GM23338 (cell line): ENCODE measurements around the gene HPS3.

ENCODE experiments used
- EZH2 ChIP-seq: fragments of 200-600 bp; sonication (generic); IDR thresholded peaks from one replicate; pipeline ENCODE4 v1.8.0; 2017; ENCODE audit warnings: antibody characterized with exemption, mild to moderate bottlenecking, low read depth; ENCODE audit not compliant: unreplicated experiment
- EZH2phosphoT487 ChIP-seq: fragments of 200-600 bp; sonication (generic); IDR thresholded peaks from one replicate; pipeline ENCODE4 v1.8.1; 2018; ENCODE audit warnings: antibody characterized with exemption; ENCODE audit not compliant: unreplicated experiment
- POLR2AphosphoS5 ChIP-seq: IDR thresholded peaks from 2 replicates; pipeline ENCODE4 v1.6.1; 2016; ENCODE audit warnings: antibody characterized with exemption, low read depth
- TF ChIP-seq, protein P1 (sequence below), 2 experiments: fragments of 200-600 bp in 1 of 2; sonication (generic) in 1 of 2; conservative IDR thresholded peaks; 2 replicates each; pipeline versions ENCODE4 v1.5.1 to v1.6.1; 2016 to 2017; ENCODE audit warnings: antibody characterized with exemption in 2 of 2, low read depth in 2 of 2, mild to moderate bottlenecking in 2 of 2, moderate library complexity in 1 of 2
- TF ChIP-seq, protein P2 (sequence below): IDR thresholded peaks from one replicate; pipeline ENCODE4 v1.6.1; 2018; ENCODE audit warnings: antibody characterized with exemption; ENCODE audit not compliant: unreplicated experiment
- TF ChIP-seq, protein P3 (sequence below): IDR thresholded peaks from 2 replicates; pipeline ENCODE4 v1.6.1; 2016; ENCODE audit warnings: antibody characterized with exemption

DNA sequence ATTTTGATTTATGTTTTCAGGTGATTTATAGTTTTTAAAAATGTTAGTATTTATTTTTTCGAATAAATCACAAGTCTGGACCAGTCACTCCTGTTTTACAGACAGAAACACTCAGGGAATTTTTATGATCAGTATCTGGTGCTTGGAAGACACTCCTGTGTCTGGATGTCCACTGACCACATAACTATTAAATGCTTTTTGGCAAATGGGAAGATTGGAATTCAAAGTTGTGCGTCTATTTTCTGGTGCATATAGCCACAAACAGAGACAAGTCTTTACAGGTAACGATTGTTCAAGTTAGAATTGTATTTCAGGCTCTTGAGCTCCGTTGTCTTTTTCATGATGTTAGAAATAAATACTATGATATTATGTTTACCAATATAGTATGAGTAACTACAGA, 80.0 kb downstream of the HPS3 start:
- TF ChIP-seq, protein P1, sequence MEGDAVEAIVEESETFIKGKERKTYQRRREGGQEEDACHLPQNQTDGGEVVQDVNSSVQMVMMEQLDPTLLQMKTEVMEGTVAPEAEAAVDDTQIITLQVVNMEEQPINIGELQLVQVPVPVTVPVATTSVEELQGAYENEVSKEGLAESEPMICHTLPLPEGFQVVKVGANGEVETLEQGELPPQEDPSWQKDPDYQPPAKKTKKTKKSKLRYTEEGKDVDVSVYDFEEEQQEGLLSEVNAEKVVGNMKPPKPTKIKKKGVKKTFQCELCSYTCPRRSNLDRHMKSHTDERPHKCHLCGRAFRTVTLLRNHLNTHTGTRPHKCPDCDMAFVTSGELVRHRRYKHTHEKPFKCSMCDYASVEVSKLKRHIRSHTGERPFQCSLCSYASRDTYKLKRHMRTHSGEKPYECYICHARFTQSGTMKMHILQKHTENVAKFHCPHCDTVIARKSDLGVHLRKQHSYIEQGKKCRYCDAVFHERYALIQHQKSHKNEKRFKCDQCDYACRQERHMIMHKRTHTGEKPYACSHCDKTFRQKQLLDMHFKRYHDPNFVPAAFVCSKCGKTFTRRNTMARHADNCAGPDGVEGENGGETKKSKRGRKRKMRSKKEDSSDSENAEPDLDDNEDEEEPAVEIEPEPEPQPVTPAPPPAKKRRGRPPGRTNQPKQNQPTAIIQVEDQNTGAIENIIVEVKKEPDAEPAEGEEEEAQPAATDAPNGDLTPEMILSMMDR (conservative IDR thresholded peaks at IDR 0.05; ENCODE audit: low read depth in 2 of 2): no peak
- TF ChIP-seq EZH2phosphoT487: no peak
- no peak for TF ChIP-seq POLR2AphosphoS5
- TF ChIP-seq EZH2: no peak
- TF ChIP-seq, protein P2, sequence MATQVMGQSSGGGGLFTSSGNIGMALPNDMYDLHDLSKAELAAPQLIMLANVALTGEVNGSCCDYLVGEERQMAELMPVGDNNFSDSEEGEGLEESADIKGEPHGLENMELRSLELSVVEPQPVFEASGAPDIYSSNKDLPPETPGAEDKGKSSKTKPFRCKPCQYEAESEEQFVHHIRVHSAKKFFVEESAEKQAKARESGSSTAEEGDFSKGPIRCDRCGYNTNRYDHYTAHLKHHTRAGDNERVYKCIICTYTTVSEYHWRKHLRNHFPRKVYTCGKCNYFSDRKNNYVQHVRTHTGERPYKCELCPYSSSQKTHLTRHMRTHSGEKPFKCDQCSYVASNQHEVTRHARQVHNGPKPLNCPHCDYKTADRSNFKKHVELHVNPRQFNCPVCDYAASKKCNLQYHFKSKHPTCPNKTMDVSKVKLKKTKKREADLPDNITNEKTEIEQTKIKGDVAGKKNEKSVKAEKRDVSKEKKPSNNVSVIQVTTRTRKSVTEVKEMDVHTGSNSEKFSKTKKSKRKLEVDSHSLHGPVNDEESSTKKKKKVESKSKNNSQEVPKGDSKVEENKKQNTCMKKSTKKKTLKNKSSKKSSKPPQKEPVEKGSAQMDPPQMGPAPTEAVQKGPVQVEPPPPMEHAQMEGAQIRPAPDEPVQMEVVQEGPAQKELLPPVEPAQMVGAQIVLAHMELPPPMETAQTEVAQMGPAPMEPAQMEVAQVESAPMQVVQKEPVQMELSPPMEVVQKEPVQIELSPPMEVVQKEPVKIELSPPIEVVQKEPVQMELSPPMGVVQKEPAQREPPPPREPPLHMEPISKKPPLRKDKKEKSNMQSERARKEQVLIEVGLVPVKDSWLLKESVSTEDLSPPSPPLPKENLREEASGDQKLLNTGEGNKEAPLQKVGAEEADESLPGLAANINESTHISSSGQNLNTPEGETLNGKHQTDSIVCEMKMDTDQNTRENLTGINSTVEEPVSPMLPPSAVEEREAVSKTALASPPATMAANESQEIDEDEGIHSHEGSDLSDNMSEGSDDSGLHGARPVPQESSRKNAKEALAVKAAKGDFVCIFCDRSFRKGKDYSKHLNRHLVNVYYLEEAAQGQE: no peak
- TF ChIP-seq, protein P3, sequence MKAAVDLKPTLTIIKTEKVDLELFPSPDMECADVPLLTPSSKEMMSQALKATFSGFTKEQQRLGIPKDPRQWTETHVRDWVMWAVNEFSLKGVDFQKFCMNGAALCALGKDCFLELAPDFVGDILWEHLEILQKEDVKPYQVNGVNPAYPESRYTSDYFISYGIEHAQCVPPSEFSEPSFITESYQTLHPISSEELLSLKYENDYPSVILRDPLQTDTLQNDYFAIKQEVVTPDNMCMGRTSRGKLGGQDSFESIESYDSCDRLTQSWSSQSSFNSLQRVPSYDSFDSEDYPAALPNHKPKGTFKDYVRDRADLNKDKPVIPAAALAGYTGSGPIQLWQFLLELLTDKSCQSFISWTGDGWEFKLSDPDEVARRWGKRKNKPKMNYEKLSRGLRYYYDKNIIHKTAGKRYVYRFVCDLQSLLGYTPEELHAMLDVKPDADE: no peak
